HL-60/S4 (cell line): Measurements from ENCODE around the gene OCLN.
"Not testable (repeated sequence)": the region's sequence is repeated elsewhere in the genome, so short reads cannot be mapped to it uniquely, and the experiment has no call there.

Experiments
- in situ Hi-C: fragments of 300-500 bp; cut with MboI; formaldehyde crosslinking; loops from 2 replicates; pipeline ENCODE4 v1.14.3; 2022; ENCODE audit warnings: low sequenced_read_pairs

OCLN gene

GRCh38 chr5:69527128-69527770 is 34.7 kb downstream of the OCLN start:
- in situ Hi-C loops, result no loop called here

GRCh38 chr5:69528035-69528434 is 35.4 kb downstream of the OCLN start:
- in situ Hi-C loops, result no loop called here

GRCh38 chr5:69528609-69529008 is 36.0 kb downstream of the OCLN start:
- in situ Hi-C loops, result no loop called here

- in situ Hi-C loops, result no loop called here
Measured at GRCh38 chr5:69530561-69531405, 38.2 kb downstream of the OCLN start.

GRCh38 chr5:69531406-69531801 is 38.8 kb downstream of the OCLN start:
- in situ Hi-C loops, result no loop called here

GRCh38 chr5:69537911-69538310 is 45.3 kb downstream of the OCLN start:
- in situ Hi-C loops, result not testable (repeated sequence)

GRCh38 chr5:69538735-69539134 is 46.1 kb downstream of the OCLN start:
- in situ Hi-C loops, result not testable (repeated sequence)

- in situ Hi-C loops, result not testable (repeated sequence)
Measured at GRCh38 chr5:69541347-69541746, 48.8 kb downstream of the OCLN start.

GRCh38 chr5:69542838-69543618 is 50.4 kb downstream of the OCLN start:
- in situ Hi-C loops, result not testable (repeated sequence)

GRCh38 chr5:69544602-69545001 is 52.0 kb downstream of the OCLN start:
- in situ Hi-C loops, result not testable (repeated sequence)

- in situ Hi-C loops, result not testable (repeated sequence)
Measured at GRCh38 chr5:69559908-69560330, 67.3 kb downstream of the OCLN start, which contains the start of gene GTF2H2C. Gene GTF2H2C (plus strand): TSS chr5:69560191. CDS start chr5:69565133, 4,942 bp downstream.

GRCh38 chr5:69560587-69561431 is 68.2 kb downstream of the OCLN start:
- in situ Hi-C loops, result not testable (repeated sequence)

GRCh38 chr5:69566172-69566571 is 73.6 kb downstream of the OCLN start:
- in situ Hi-C loops, result not testable (repeated sequence)

- in situ Hi-C loops, result not testable (repeated sequence)
Measured at GRCh38 chr5:69568072-69568471, 75.5 kb downstream of the OCLN start.

- in situ Hi-C loops, result not testable (repeated sequence)
Measured at GRCh38 chr5:69583356-69583755, 90.8 kb downstream of the OCLN start.

GRCh38 chr5:69596114-69596840 is 103.7 kb downstream of the OCLN start:
- in situ Hi-C loops, result not testable (repeated sequence)

- in situ Hi-C loops, result not testable (repeated sequence)
Measured at GRCh38 chr5:69601947-69602346, 109.4 kb downstream of the OCLN start.

GRCh38 chr5:69606839-69607238 is 114.2 kb downstream of the OCLN start:
- in situ Hi-C loops, result not testable (repeated sequence)
